SK-N-SH (cell line): Measurements from ENCODE around the gene AHCTF1. TPM values are rescaled to one million over a fixed set of nuclear protein-coding genes. Genes with fewer than 3 reads are reported as not detected.

ENCODE experiments used
- CTCF ChIA-PET: fragments of 300-600, 350-600 bp; formaldehyde crosslinking; extraction: SDS; loops from one replicate; lab custom pipeline; 2021; lab: Yijun Ruan, JAX
- POLR2A ChIA-PET: fragments of 350-600 bp; sonication (Branson Sonifier 250); formaldehyde crosslinking; extraction: SDS; loops from one replicate; lab custom pipeline; 2020; ENCODE audit warnings: antibody characterized with exemption, inconsistent platforms; lab: Yijun Ruan, JAX
- DNase-seq: peaks from one replicate; pipeline ENCODE4 v3.0.0; 2012
- H2AFZ ChIP-seq: fragments of 200-600 bp; sonication (generic); 2 replicates; pipeline ENCODE4 v1.8.1; 2016; ENCODE audit warnings: antibody characterized with exemption, mild to moderate bottlenecking, low read depth
- H3F3A ChIP-seq: fragments of 200-600 bp; sonication (generic); replicated peaks from 2 replicates; pipeline ENCODE3; 2016; ENCODE audit warnings: antibody characterized with exemption, mild to moderate bottlenecking; ENCODE audit not compliant: insufficient read depth
- H3K27ac ChIP-seq, 2 experiments: fragments of 200-500 bp in 1 of 2; fragments of 200-600 bp in 1 of 2; sonication (Bioruptor generic) in 1 of 2; sonication (generic), shearing (Covaris generic) in 1 of 2; 2 replicates each; pipeline versions ENCODE4 v1.5.1 to v1.6.1; 2014 to 2016; ENCODE audit warnings: low read depth in 2 of 2, inconsistent platforms in 1 of 2, low read length in 1 of 2, mild to moderate bottlenecking in 1 of 2, mixed read lengths in 1 of 2
- H3K27me3 ChIP-seq: fragments of 200-600 bp; sonication (generic), shearing (Covaris generic); 2 replicates; pipeline ENCODE4 v1.6.1; 2016; ENCODE audit warnings: mixed run types; ENCODE audit not compliant: insufficient read depth
- H3K36me3 ChIP-seq, 2 experiments: fragments of 200-500 bp in 1 of 2; fragments of 200-600 bp in 1 of 2; sonication (Bioruptor generic) in 1 of 2; sonication (generic) in 1 of 2; replicated peaks in 1 of 2; 2 replicates each; pipeline versions ENCODE3 to v1.5.1; 2014 to 2016; ENCODE audit warnings: low read length in 1 of 2, mild to moderate bottlenecking in 1 of 2; ENCODE audit not compliant: insufficient read depth in 2 of 2, control insufficient read depth in 1 of 2
- H3K4me1 ChIP-seq, 2 experiments: fragments of 200-500 bp in 1 of 2; fragments of 200-600 bp in 1 of 2; sonication (Bioruptor generic) in 1 of 2; sonication (generic), shearing (Covaris generic) in 1 of 2; 2 replicates each; pipeline versions ENCODE4 v1.5.1 to v1.6.1; 2014 to 2016; ENCODE audit warnings: low read depth in 1 of 2, low read length in 1 of 2, mixed run types in 1 of 2; ENCODE audit not compliant: insufficient read depth in 2 of 2, control insufficient read depth in 1 of 2
- H3K4me2 ChIP-seq: fragments of 200-600 bp; sonication (generic), shearing (Covaris generic); 2 replicates; pipeline ENCODE4 v1.6.1; 2017; ENCODE audit warnings: mixed run types
- H3K4me3 ChIP-seq, 2 experiments: fragments of 200-500 bp in 1 of 2; fragments of 200-600 bp in 1 of 2; sonication (Bioruptor generic) in 1 of 2; sonication (generic), shearing (Covaris generic) in 1 of 2; 2 replicates each; pipeline versions ENCODE4 v1.5.1 to v1.8.1; 2014 to 2016; ENCODE audit warnings: low read depth in 2 of 2, inconsistent platforms in 1 of 2, low read length in 1 of 2, mild to moderate bottlenecking in 1 of 2, mixed read lengths in 1 of 2, moderate library complexity in 1 of 2
- H3K79me2 ChIP-seq: fragments of 200-600 bp; sonication (generic); 2 replicates; pipeline ENCODE4 v1.8.1; 2017; ENCODE audit warnings: mild to moderate bottlenecking; ENCODE audit not compliant: insufficient read depth
- H3K9ac ChIP-seq: fragments of 200-600 bp; sonication (generic); 2 replicates; pipeline ENCODE4 v1.6.1; 2017; ENCODE audit warnings: mixed run types
- H3K9me2 ChIP-seq: fragments of 200-600 bp; sonication (generic); 2 replicates; pipeline ENCODE4 v1.6.1; 2017; ENCODE audit warnings: mixed run types
- H3K9me3 ChIP-seq: fragments of 200-600 bp; sonication (generic); 2 replicates; pipeline ENCODE4 v1.6.1; 2017; ENCODE audit warnings: mixed run types, mild to moderate bottlenecking, moderate library complexity
- H4K20me1 ChIP-seq: fragments of 200-600 bp; sonication (generic); 2 replicates; pipeline ENCODE4 v1.6.1; 2017; ENCODE audit warnings: mild to moderate bottlenecking, mixed run types; ENCODE audit not compliant: insufficient read depth
- EP300 ChIP-seq, 2 experiments: IDR thresholded peaks; 2 replicates each; pipeline versions ENCODE4 v1.4.0 to v1.6.1; 2012; ENCODE audit warnings: borderline replicate concordance in 1 of 2, low read depth in 1 of 2, low read length in 1 of 2
- FOSL2 ChIP-seq: IDR thresholded peaks from 2 replicates; pipeline ENCODE4 v1.4.0; 2012; ENCODE audit warnings: low read depth, mild to moderate bottlenecking, moderate library complexity, borderline replicate concordance
- FOXM1 ChIP-seq: IDR thresholded peaks from 2 replicates; pipeline ENCODE4 v1.4.0; 2012; ENCODE audit warnings: low read depth, mild to moderate bottlenecking
- GABPA ChIP-seq: IDR thresholded peaks from 2 replicates; pipeline ENCODE4 v1.4.0; 2012; ENCODE audit warnings: low read depth, mild to moderate bottlenecking
- GATA2 ChIP-seq: sonication (generic); formaldehyde crosslinking; IDR thresholded peaks from 2 replicates; pipeline ENCODE4 v1.5.0; 2020; ENCODE audit warnings: mild to moderate bottlenecking, missing genetic modification reagents
- JUND ChIP-seq: IDR thresholded peaks from 2 replicates; pipeline ENCODE4 v1.4.0; 2012
- RCOR1 ChIP-seq: fragments of 150-350 bp; IDR thresholded peaks from 2 replicates; pipeline ENCODE4 v1.6.1; 2017; ENCODE audit warnings: antibody characterized with exemption, low read length
- RFX5 ChIP-seq: IDR thresholded peaks from 2 replicates; pipeline ENCODE4 v1.6.1; 2012; ENCODE audit warnings: mild to moderate bottlenecking, improper control_type of control experiment, low read length
- SIN3A ChIP-seq: IDR thresholded peaks from 2 replicates; pipeline ENCODE4 v1.6.1; 2012; ENCODE audit warnings: low read depth, mild to moderate bottlenecking, low read length, moderate library complexity, borderline replicate concordance
- TCF12 ChIP-seq: IDR thresholded peaks from 2 replicates; pipeline ENCODE4 v1.4.0; 2012
- WGBS: methylation state at CpG from one replicate; pipeline ENCODE4 v1.1.6; 2017; ENCODE audit warnings: low lambda C conversion rate; 5-methylcytosine and 5-hydroxymethylcytosine counted together
- polyA plus RNA-seq, 3 experiments: library from polyadenylated mRNA; depleted of rRNA; stranded (reverse); fragments of >200 nt; gene quantifications; 2 replicates each; pipeline ENCODE4 v1.2.3, GENCODE V29; 2012
- TF ChIP-seq, protein P1 (sequence below): fragments of 150-350 bp; IDR thresholded peaks from 2 replicates; pipeline ENCODE4 v1.6.1; 2017; ENCODE audit warnings: antibody characterized with exemption, low read length, low read depth, borderline replicate concordance
- TF ChIP-seq, protein P2 (sequence below): IDR thresholded peaks from 2 replicates; pipeline ENCODE4 v1.4.0; 2012; ENCODE audit warnings: low read depth
- TF ChIP-seq, protein P3 (sequence below): fragments of 150-350 bp; IDR thresholded peaks from 2 replicates; pipeline ENCODE4 v1.6.1; 2016; ENCODE audit warnings: mild to moderate bottlenecking, low read depth, low read length

The AHCTF1 gene
- polyA plus RNA-seq, 1 of the 3 experiments (the other 2 are of a cell fraction) = 8.5 TPM

DNA sequence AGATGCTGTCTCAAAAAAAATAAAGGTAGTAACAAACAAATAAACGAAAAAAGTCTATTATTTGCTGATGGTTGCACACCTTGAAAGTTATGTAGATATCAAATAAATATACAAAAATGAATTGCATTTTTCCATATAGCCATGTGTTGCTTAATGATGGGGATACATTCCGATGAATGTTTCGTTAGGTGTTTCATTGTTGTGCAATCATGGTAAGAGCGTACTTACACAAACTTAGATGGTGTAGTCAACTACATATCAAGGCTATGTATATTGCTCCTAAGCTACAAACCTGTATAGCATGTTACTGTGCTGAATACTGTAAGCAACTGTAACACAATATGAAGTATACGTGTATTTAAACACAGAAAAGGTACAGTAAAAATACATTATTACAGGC is 34.4 kb downstream of the AHCTF1 start:
- Histone ChIP-seq H3K4me1 (no peaks in the 10 kb centered on the region), H3K27ac (no peak overlapping the region), H3K9me2 (no peaks in the 10 kb centered on the region), H3K36me3 (peaks cover 68 to 78% of the 10 kb centered on the region in 2 experiments), H3K79me2 (peaks cover 8% of the 10 kb centered on the region), H3K9me3 (no peaks in the 10 kb centered on the region), H3K9ac (no peak overlapping the region), H4K20me1 (no peaks in the 10 kb centered on the region), H2AFZ (no peak overlapping the region), H3K4me3 (no peak overlapping the region), H3K27me3 (no peaks in the 10 kb centered on the region), H3K4me2 (no peak overlapping the region), H3F3A (no peaks in the 10 kb centered on the region)
- 96% methylated on average over 5 of the region's 5 CpGs for WGBS
- TF ChIP-seq, protein P1, sequence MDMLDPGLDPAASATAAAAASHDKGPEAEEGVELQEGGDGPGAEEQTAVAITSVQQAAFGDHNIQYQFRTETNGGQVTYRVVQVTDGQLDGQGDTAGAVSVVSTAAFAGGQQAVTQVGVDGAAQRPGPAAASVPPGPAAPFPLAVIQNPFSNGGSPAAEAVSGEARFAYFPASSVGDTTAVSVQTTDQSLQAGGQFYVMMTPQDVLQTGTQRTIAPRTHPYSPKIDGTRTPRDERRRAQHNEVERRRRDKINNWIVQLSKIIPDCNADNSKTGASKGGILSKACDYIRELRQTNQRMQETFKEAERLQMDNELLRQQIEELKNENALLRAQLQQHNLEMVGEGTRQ = no peak
- TF ChIP-seq RFX5 (no peak), GATA2 (CRISPR knock-in tag) (no peak), EP300 (IDR thresholded peaks at IDR 0.05; ENCODE audit: borderline replicate concordance in 1 of 2, low read depth in 1 of 2, low read length in 1 of 2) (no peak), TCF12 (no peak)
- no peak for DNase-seq
- POLR2A ChIA-PET = no interaction called here
- CTCF ChIA-PET = no interaction called here

DNA sequence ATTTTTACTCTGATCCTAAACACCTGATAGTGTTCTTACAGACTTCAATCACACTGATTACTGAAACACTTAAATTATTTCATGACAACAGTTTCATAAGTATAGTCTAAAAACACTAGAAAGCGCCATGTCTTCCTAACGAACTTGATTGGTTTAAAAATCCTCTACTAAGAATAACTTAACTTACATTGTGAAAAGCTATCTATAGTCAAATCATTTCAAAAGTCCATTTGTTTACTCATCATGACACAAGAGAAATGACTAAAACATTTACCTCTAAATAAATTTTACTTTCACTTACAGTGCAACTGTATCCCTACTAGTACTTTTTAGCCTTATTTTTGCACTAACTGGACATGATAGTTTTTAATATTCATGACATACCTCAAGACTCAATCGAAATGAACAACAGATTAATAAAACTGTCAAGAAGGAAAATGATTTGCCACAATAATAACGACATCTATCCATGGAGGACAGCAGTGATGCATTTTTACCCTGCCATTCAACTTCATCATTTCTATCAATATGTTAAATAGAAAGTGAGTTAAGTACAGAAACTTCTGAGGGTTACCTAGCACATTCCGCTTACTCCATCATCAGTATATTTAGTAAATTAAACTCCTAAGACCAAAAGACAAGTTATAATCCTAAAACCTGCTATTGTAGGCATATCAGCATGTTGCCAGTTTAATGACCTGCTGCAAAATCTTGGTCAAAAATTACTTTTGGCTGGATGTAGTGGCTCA is 38.4 kb downstream of the AHCTF1 start:
- H3K27me3 ChIP-seq = no peaks in the 10 kb centered on the region
- no peaks in the 10 kb centered on the region for H3K9me2 ChIP-seq
- no peaks in the 10 kb centered on the region for H3K4me1 ChIP-seq
- no peak overlapping the region for H3K27ac ChIP-seq
- no peaks in the 10 kb centered on the region for H4K20me1 ChIP-seq
- DNase-seq = no peak
- ChIA-PET POLR2A (no interaction called here), CTCF (interaction anchor here (0.6 to 1.2 kb wide), 2 partner anchors 14 to 15 kb away, joined by 3 to 4 read pairs; no protein-coding TSS in a partner anchor)
- no peaks in the 10 kb centered on the region for H3K9me3 ChIP-seq
- no peak overlapping the region for H3K9ac ChIP-seq
- no peak overlapping the region for H2AFZ ChIP-seq
- no peaks in the 10 kb centered on the region for H3F3A ChIP-seq
- TF ChIP-seq RCOR1 (no peak), JUND (no peak), GABPA (no peak), FOXM1 (no peak), FOSL2 (no peak), SIN3A (no peak)
- TF ChIP-seq, protein P2, sequence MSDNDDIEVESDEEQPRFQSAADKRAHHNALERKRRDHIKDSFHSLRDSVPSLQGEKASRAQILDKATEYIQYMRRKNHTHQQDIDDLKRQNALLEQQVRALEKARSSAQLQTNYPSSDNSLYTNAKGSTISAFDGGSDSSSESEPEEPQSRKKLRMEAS = no peak
- TF ChIP-seq, protein P3, sequence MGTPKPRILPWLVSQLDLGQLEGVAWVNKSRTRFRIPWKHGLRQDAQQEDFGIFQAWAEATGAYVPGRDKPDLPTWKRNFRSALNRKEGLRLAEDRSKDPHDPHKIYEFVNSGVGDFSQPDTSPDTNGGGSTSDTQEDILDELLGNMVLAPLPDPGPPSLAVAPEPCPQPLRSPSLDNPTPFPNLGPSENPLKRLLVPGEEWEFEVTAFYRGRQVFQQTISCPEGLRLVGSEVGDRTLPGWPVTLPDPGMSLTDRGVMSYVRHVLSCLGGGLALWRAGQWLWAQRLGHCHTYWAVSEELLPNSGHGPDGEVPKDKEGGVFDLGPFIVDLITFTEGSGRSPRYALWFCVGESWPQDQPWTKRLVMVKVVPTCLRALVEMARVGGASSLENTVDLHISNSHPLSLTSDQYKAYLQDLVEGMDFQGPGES = no peak
- WGBS = 91% methylated on average over 5 of the region's 5 CpGs
- no peak overlapping the region for H3K4me2 ChIP-seq
- peaks cover 75 to 83% of the 10 kb centered on the region in 2 experiments for H3K36me3 ChIP-seq
- peaks cover 4% of the 10 kb centered on the region for H3K79me2 ChIP-seq
- no peak overlapping the region for H3K4me3 ChIP-seq
